ENCODE data around the gene PACRG. TPM values are rescaled to one million over a fixed set of nuclear protein-coding genes. Genes with fewer than 3 reads are reported as not detected.
A peak's percentile ranks its signal among the peaks of the same experiment; 100 is the strongest.

The PACRG gene
- total RNA-seq, 2 experiments from 2014 or later, result not detected

- ChIA-PET POLR2A (no interaction called here), CTCF (no interaction called here)
- Mint-ChIP-seq H3K27ac (peak overlapping the region; percentile 44), H3K4me3 (no peak overlapping the region), H3K36me3 (ENCODE audit: low read depth) (peaks cover 1% of the 10 kb centered on the region), H3K27me3 (peaks cover 1% of the 10 kb centered on the region), H3K4me1 (peaks cover 6% of the 10 kb centered on the region), H3K9me3 (ENCODE audit: low read depth) (peaks cover 4% of the 10 kb centered on the region)
- intact Hi-C loops (cut with DNase I, micrococcal nuclease), result no loop called here
- DNase-seq (peak; percentile 13), ATAC-seq (peak; percentile 51)
Observed at GRCh38 chr6:162733489-162733888, 5.7 kb downstream of the PACRG start.

- Mint-ChIP-seq H3K36me3 (ENCODE audit: low read depth) (no peaks in the 10 kb centered on the region), H3K4me1 (peaks cover 6% of the 10 kb centered on the region), H3K27ac (no peak overlapping the region), H3K27me3 (peaks cover 1% of the 10 kb centered on the region), H3K4me3 (no peak overlapping the region), H3K9me3 (ENCODE audit: low read depth) (peaks cover 4% of the 10 kb centered on the region)
- ATAC-seq, result no peak
- intact Hi-C loops (cut with DNase I, micrococcal nuclease), result no loop called here
- CTCF ChIA-PET, result interaction anchor here (0.7 to 2.9 kb wide), 2 partner anchors 898 to 1318 kb away, joined by 3 to 12 read pairs; no protein-coding TSS in a partner anchor
- POLR2A ChIA-PET, result no interaction called here
- no peak for DNase-seq
Observed at GRCh38 chr6:162736961-162737360, 9.2 kb downstream of the PACRG start.

- Mint-ChIP-seq H3K9me3 (ENCODE audit: low read depth) (no peaks in the 10 kb centered on the region), H3K36me3 (ENCODE audit: low read depth) (no peaks in the 10 kb centered on the region), H3K4me1 (no peaks in the 10 kb centered on the region), H3K27ac (no peak overlapping the region), H3K4me3 (no peak overlapping the region), H3K27me3 (no peaks in the 10 kb centered on the region)
- ChIA-PET POLR2A (no interaction called here), CTCF (no interaction called here)
- intact Hi-C loops (cut with DNase I, micrococcal nuclease), result no loop called here
- ATAC-seq, result no peak
- no peak for DNase-seq
Observed at GRCh38 chr6:162750776-162751175, 23.0 kb downstream of the PACRG start.

GRCh38 chr6:162751211-162751859 lies 23.6 kb downstream of the PACRG start:
- CTCF ChIA-PET, result no interaction called here
- Mint-ChIP-seq H3K27ac (no peak overlapping the region), H3K4me1 (no peaks in the 10 kb centered on the region), H3K4me3 (no peak overlapping the region), H3K9me3 (ENCODE audit: low read depth) (no peaks in the 10 kb centered on the region), H3K36me3 (ENCODE audit: low read depth) (no peaks in the 10 kb centered on the region), H3K27me3 (no peaks in the 10 kb centered on the region)
- intact Hi-C loops (cut with DNase I, micrococcal nuclease), result no loop called here
- ATAC-seq, result no peak
- no peak for DNase-seq
- POLR2A ChIA-PET, result no interaction called here

- no peaks in the 10 kb centered on the region for H3K4me1 Mint-ChIP-seq
- no peaks in the 10 kb centered on the region for H3K9me3 Mint-ChIP-seq (ENCODE audit: low read depth)
- ChIA-PET POLR2A (no interaction called here), CTCF (no interaction called here)
- no peaks in the 10 kb centered on the region for H3K36me3 Mint-ChIP-seq (ENCODE audit: low read depth)
- ATAC-seq (peak; percentile 44), DNase-seq (no peak)
- H3K27ac Mint-ChIP-seq, result no peak overlapping the region
- intact Hi-C loops (cut with DNase I, micrococcal nuclease), result no loop called here
- no peaks in the 10 kb centered on the region for H3K27me3 Mint-ChIP-seq
- no peak overlapping the region for H3K4me3 Mint-ChIP-seq
Observed at GRCh38 chr6:162753775-162754174, 26.0 kb downstream of the PACRG start.

- no peak for DNase-seq
- Mint-ChIP-seq H3K27me3 (peaks cover 3% of the 10 kb centered on the region), H3K9me3 (ENCODE audit: low read depth) (no peaks in the 10 kb centered on the region), H3K36me3 (ENCODE audit: low read depth) (no peaks in the 10 kb centered on the region), H3K4me1 (no peaks in the 10 kb centered on the region), H3K27ac (no peak overlapping the region), H3K4me3 (no peak overlapping the region)
- CTCF ChIA-PET, result interaction anchor here (0.9 to 1.2 kb wide), 2 partner anchors 9 to 12 kb away, joined by 3 read pairs; no protein-coding TSS in a partner anchor
- intact Hi-C loops (cut with DNase I, micrococcal nuclease), result no loop called here
- no peak for ATAC-seq
- POLR2A ChIA-PET, result no interaction called here
Observed at GRCh38 chr6:162770136-162770535, 42.4 kb downstream of the PACRG start.

- CTCF ChIA-PET, result interaction anchor here (0.9 to 1.2 kb wide), 2 partner anchors 10 to 13 kb away, joined by 3 read pairs; no protein-coding TSS in a partner anchor
- Mint-ChIP-seq H3K36me3 (ENCODE audit: low read depth) (no peaks in the 10 kb centered on the region), H3K9me3 (ENCODE audit: low read depth) (no peaks in the 10 kb centered on the region), H3K27me3 (peaks cover 3% of the 10 kb centered on the region), H3K27ac (no peak overlapping the region), H3K4me1 (no peaks in the 10 kb centered on the region), H3K4me3 (no peak overlapping the region)
- ATAC-seq (no peak), DNase-seq (no peak)
- intact Hi-C loops (cut with DNase I, micrococcal nuclease), result no loop called here
- POLR2A ChIA-PET, result no interaction called here
Observed at GRCh38 chr6:162770955-162771354, 43.2 kb downstream of the PACRG start.

GRCh38 chr6:162772466-162772865 lies 44.7 kb downstream of the PACRG start:
- H3K4me3 Mint-ChIP-seq, result no peak overlapping the region
- no peak overlapping the region for H3K27ac Mint-ChIP-seq
- H3K4me1 Mint-ChIP-seq, result no peaks in the 10 kb centered on the region
- ChIA-PET POLR2A (no interaction called here), CTCF (no interaction called here)
- no peaks in the 10 kb centered on the region for H3K36me3 Mint-ChIP-seq (ENCODE audit: low read depth)
- intact Hi-C loops (cut with DNase I, micrococcal nuclease), result no loop called here
- peaks cover 3% of the 10 kb centered on the region for H3K27me3 Mint-ChIP-seq
- no peak for ATAC-seq
- no peaks in the 10 kb centered on the region for H3K9me3 Mint-ChIP-seq (ENCODE audit: low read depth)
- DNase-seq, result no peak

GRCh38 chr6:162773996-162774395 lies 46.2 kb downstream of the PACRG start:
- ATAC-seq (no peak), DNase-seq (no peak)
- Mint-ChIP-seq H3K4me1 (no peaks in the 10 kb centered on the region), H3K27me3 (no peaks in the 10 kb centered on the region), H3K9me3 (ENCODE audit: low read depth) (no peaks in the 10 kb centered on the region), H3K36me3 (ENCODE audit: low read depth) (no peaks in the 10 kb centered on the region), H3K4me3 (no peak overlapping the region), H3K27ac (no peak overlapping the region)
- intact Hi-C loops (cut with DNase I, micrococcal nuclease), result no loop called here
- CTCF ChIA-PET, result no interaction called here
- POLR2A ChIA-PET, result no interaction called here

GRCh38 chr6:162777091-162777490 lies 49.3 kb downstream of the PACRG start:
- Mint-ChIP-seq H3K9me3 (ENCODE audit: low read depth) (peaks cover 14% of the 10 kb centered on the region), H3K36me3 (ENCODE audit: low read depth) (no peaks in the 10 kb centered on the region), H3K27ac (no peak overlapping the region), H3K4me1 (no peaks in the 10 kb centered on the region), H3K27me3 (no peaks in the 10 kb centered on the region), H3K4me3 (no peak overlapping the region)
- POLR2A ChIA-PET, result no interaction called here
- DNase-seq (no peak), ATAC-seq (no peak)
- intact Hi-C loops (cut with DNase I, micrococcal nuclease), result no loop called here
- CTCF ChIA-PET, result no interaction called here

GRCh38 chr6:162778603-162779002 lies 50.8 kb downstream of the PACRG start:
- H3K4me3 Mint-ChIP-seq, result no peak overlapping the region
- no peak for ATAC-seq

GRCh38 chr6:162785632-162786242 lies 58.0 kb downstream of the PACRG start:
- CTCF ChIA-PET, result no interaction called here
- H3K27me3 Mint-ChIP-seq, result no peaks in the 10 kb centered on the region

More at GRCh38 chr6:162778603-162779002, 50.8 kb downstream of the PACRG start:
- no peaks in the 10 kb centered on the region for H3K4me1 Mint-ChIP-seq
- H3K9me3 Mint-ChIP-seq (ENCODE audit: low read depth), result peaks cover 17% of the 10 kb centered on the region
- no peaks in the 10 kb centered on the region for H3K27me3 Mint-ChIP-seq
- POLR2A ChIA-PET, result no interaction called here
- CTCF ChIA-PET, result no interaction called here
- no peak overlapping the region for H3K27ac Mint-ChIP-seq
- no peak for DNase-seq
- intact Hi-C loops (cut with DNase I, micrococcal nuclease), result no loop called here
- no peaks in the 10 kb centered on the region for H3K36me3 Mint-ChIP-seq (ENCODE audit: low read depth)

More at GRCh38 chr6:162785632-162786242, 58.0 kb downstream of the PACRG start:
- H3K27ac Mint-ChIP-seq, result no peak overlapping the region
- no peak overlapping the region for H3K4me3 Mint-ChIP-seq
- H3K4me1 Mint-ChIP-seq, result no peaks in the 10 kb centered on the region
- no peaks in the 10 kb centered on the region for H3K36me3 Mint-ChIP-seq (ENCODE audit: low read depth)
- intact Hi-C loops (cut with DNase I, micrococcal nuclease), result no loop called here
- peaks cover 12% of the 10 kb centered on the region for H3K9me3 Mint-ChIP-seq (ENCODE audit: low read depth)
- DNase-seq, result no peak
- POLR2A ChIA-PET, result no interaction called here
- ATAC-seq, result no peak
